H1 (cell line): ENCODE data around the gene GUCY2C. TPM values are rescaled to one million over a fixed set of nuclear protein-coding genes. Genes with fewer than 3 reads are reported as not detected.

Experiments used
- CTCF ChIA-PET: fragments of 300-600 bp; sonication (Branson Sonifier 250); formaldehyde crosslinking; loops from one replicate; lab custom pipeline; 2021; ENCODE audit not compliant: partially characterized antibody; lab: Charles Lee
- POLR2A ChIA-PET: fragments of 300-600 bp; sonication (Branson Sonifier 250); formaldehyde crosslinking; loops from one replicate; lab custom pipeline; 2021; ENCODE audit warnings: inconsistent platforms; ENCODE audit not compliant: partially characterized antibody; lab: Charles Lee
- DNase-seq, 2 experiments: peaks; one replicate each; pipeline versions ENCODE4 v3.0.0 to v3.0.0-alpha.2; 2010 to 2022; ENCODE audit warnings: low spot score in 2 of 2, low read depth in 1 of 2, mixed read lengths in 1 of 2
- FAIRE-seq: peaks from 2 replicates; lab custom pipeline; 2011; peaks lifted over from hg19 to GRCh38; lab: Jason Lieb, UNC
- H2AFZ ChIP-seq: 2 replicates; pipeline ENCODE4 v1.8.1; 2012; ENCODE audit warnings: low read length, inconsistent platforms
- H2AK5ac ChIP-seq: 2 replicates; pipeline ENCODE4 v1.6.1; 2013; ENCODE audit warnings: low read depth, low read length
- H2BK120ac ChIP-seq: replicated peaks from 2 replicates; pipeline ENCODE3; 2013; ENCODE audit warnings: low read depth, low read length, inconsistent platforms
- H2BK12ac ChIP-seq: 2 replicates; pipeline ENCODE4 v1.6.1; 2013; ENCODE audit warnings: low read depth, low read length
- H2BK15ac ChIP-seq: 2 replicates; pipeline ENCODE4 v1.6.1; 2013; ENCODE audit warnings: low read length
- H2BK20ac ChIP-seq: 2 replicates; pipeline ENCODE4 v1.6.1; 2013; ENCODE audit warnings: low read length
- H2BK5ac ChIP-seq: 2 replicates; pipeline ENCODE4 v1.6.1; 2013; ENCODE audit warnings: low read depth, low read length
- H3K14ac ChIP-seq: 2 replicates; pipeline ENCODE4 v1.6.1; 2013; ENCODE audit warnings: inconsistent platforms; ENCODE audit not compliant: insufficient read length
- H3K18ac ChIP-seq: 2 replicates; pipeline ENCODE4 v1.6.1; 2013; ENCODE audit warnings: low read length; ENCODE audit errors: extremely low read depth
- H3K23ac ChIP-seq: 2 replicates; pipeline ENCODE4 v1.6.1; 2013; ENCODE audit warnings: inconsistent platforms; ENCODE audit not compliant: insufficient read length
- H3K23me2 ChIP-seq: 2 replicates; pipeline ENCODE4 v1.6.1; 2013; ENCODE audit warnings: low read depth, low read length
- H3K27ac ChIP-seq: 2 replicates; pipeline ENCODE4 v1.6.1; 2011; ENCODE audit warnings: low read depth, low read length, inconsistent platforms
- H3K27me3 ChIP-seq, 4 experiments: replicated peaks in 1 of 4; 1 replicate in 1 of 4; 2 replicates in 3 of 4; pipeline versions ENCODE4 v1.6.1 to v1.8.1; 2011 to 2013; ENCODE audit warnings: low read length in 3 of 4, mild to moderate bottlenecking in 3 of 4, inconsistent platforms in 2 of 4, mixed read lengths in 2 of 4, moderate library complexity in 1 of 4; ENCODE audit not compliant: control insufficient read depth in 3 of 4, insufficient read depth in 3 of 4; ENCODE audit errors: extremely low read depth in 1 of 4
- H3K36me3 ChIP-seq, 4 experiments: 2 replicates each; pipeline versions ENCODE4 v1.6.1 to v1.8.1; 2011 to 2013; ENCODE audit warnings: mild to moderate bottlenecking in 4 of 4, low read length in 3 of 4, moderate library complexity in 2 of 4, control low read depth in 1 of 4, inconsistent platforms in 1 of 4; ENCODE audit not compliant: insufficient read depth in 4 of 4, control insufficient read depth in 2 of 4
- H3K4ac ChIP-seq: replicated peaks from 2 replicates; pipeline ENCODE3; 2013; ENCODE audit warnings: low read length, low read depth, mixed read lengths, inconsistent platforms; ENCODE audit not compliant: insufficient read length
- H3K4me1 ChIP-seq, 4 experiments: replicated peaks in 1 of 4; 1 replicate in 1 of 4; 2 replicates in 3 of 4; pipeline versions ENCODE4 v1.6.1 to v1.8.1; 2011 to 2013; ENCODE audit warnings: low read length in 3 of 4, inconsistent platforms in 2 of 4, mixed read lengths in 1 of 4; ENCODE audit not compliant: insufficient read depth in 4 of 4, control insufficient read depth in 3 of 4
- H3K4me2 ChIP-seq, 2 experiments: 2 replicates each; pipeline versions ENCODE4 v1.6.1 to v1.8.1; 2011 to 2013; ENCODE audit warnings: low read depth in 2 of 2, low read length in 2 of 2, control low read depth in 1 of 2, inconsistent platforms in 1 of 2, mild to moderate bottlenecking in 1 of 2; ENCODE audit not compliant: insufficient read depth in 1 of 2
- H3K4me3 ChIP-seq, 4 experiments: fragments of 200-600, 300-600 bp in 1 of 4; sonication (generic), shearing (Covaris generic), sonication (Bioruptor Twin) in 1 of 4; 2 replicates each; pipeline versions ENCODE4 v1.5.1 to v1.8.1; 2011 to 2016; ENCODE audit warnings: low read length in 4 of 4, low read depth in 3 of 4, control low read depth in 2 of 4, inconsistent platforms in 2 of 4, mild to moderate bottlenecking in 2 of 4, mixed read lengths in 1 of 4, moderate library complexity in 1 of 4; ENCODE audit not compliant: insufficient read depth in 2 of 4; ENCODE audit errors: extremely low read depth in 1 of 4
- H3K56ac ChIP-seq: replicated peaks from 2 replicates; pipeline ENCODE3; 2013; ENCODE audit warnings: low read depth, mild to moderate bottlenecking, mixed read lengths, low read length, inconsistent platforms; ENCODE audit not compliant: insufficient read length
- H3K79me1 ChIP-seq: 2 replicates; pipeline ENCODE4 v1.6.1; 2013; ENCODE audit warnings: low read depth, low read length, control low read depth
- H3K79me2 ChIP-seq, 2 experiments: 2 replicates each; pipeline versions ENCODE4 v1.6.1 to v1.8.1; 2012 to 2013; ENCODE audit warnings: low read length in 2 of 2, mild to moderate bottlenecking in 2 of 2, inconsistent platforms in 1 of 2; ENCODE audit not compliant: insufficient read depth in 2 of 2, control insufficient read depth in 1 of 2
- H3K9ac ChIP-seq, 4 experiments: replicated peaks in 1 of 4; 1 replicate in 1 of 4; 2 replicates in 3 of 4; pipeline versions ENCODE4 v1.6.1 to v1.8.1; 2011 to 2013; ENCODE audit warnings: low read depth in 3 of 4, low read length in 3 of 4, control low read depth in 2 of 4, mild to moderate bottlenecking in 2 of 4, moderate library complexity in 2 of 4, inconsistent platforms in 1 of 4; ENCODE audit errors: extremely low read depth in 1 of 4
- H3K9me3 ChIP-seq, 2 experiments: 2 replicates each; pipeline versions ENCODE4 v1.6.1 to v1.8.1; 2012 to 2013; ENCODE audit warnings: mild to moderate bottlenecking in 2 of 2, moderate library complexity in 2 of 2, control low read depth in 1 of 2, inconsistent platforms in 1 of 2, low read depth in 1 of 2, low read length in 1 of 2, mixed read lengths in 1 of 2; ENCODE audit not compliant: insufficient read depth in 2 of 2
- H4K20me1 ChIP-seq, 2 experiments: replicated peaks in 1 of 2; 2 replicates each; pipeline versions ENCODE3 to v1.8.1; 2011 to 2013; ENCODE audit warnings: inconsistent platforms in 2 of 2, low read length in 2 of 2, mild to moderate bottlenecking in 1 of 2; ENCODE audit not compliant: insufficient read depth in 2 of 2, control insufficient read depth in 1 of 2
- H4K5ac ChIP-seq: 2 replicates; pipeline ENCODE4 v1.6.1; 2013; ENCODE audit warnings: low read length, low read depth, mixed read lengths, inconsistent platforms; ENCODE audit not compliant: insufficient read length
- H4K8ac ChIP-seq: 2 replicates; pipeline ENCODE4 v1.8.0; 2013; ENCODE audit warnings: mild to moderate bottlenecking, moderate library complexity, low read length, inconsistent platforms; ENCODE audit not compliant: insufficient read depth; ENCODE audit errors: extremely low read depth
- H4K91ac ChIP-seq: replicated peaks from 2 replicates; pipeline ENCODE3; 2013; ENCODE audit warnings: low read length, mixed read lengths, inconsistent platforms; ENCODE audit not compliant: insufficient read length
- CTBP2 ChIP-seq: IDR thresholded peaks from 2 replicates; pipeline ENCODE4 v1.7.0; 2011; ENCODE audit warnings: borderline replicate concordance, mild to moderate bottlenecking, moderate library complexity, mixed read lengths, low read length; ENCODE audit not compliant: insufficient read depth, insufficient read length
- CTCF ChIP-seq, 3 experiments: IDR thresholded peaks; 1 replicate in 2 of 3; 2 replicates in 1 of 3; pipeline versions ENCODE4 v1.5.1 to v1.6.1; 2011; ENCODE audit warnings: low read length in 3 of 3, mild to moderate bottlenecking in 3 of 3, inconsistent platforms in 2 of 3, low read depth in 1 of 3, moderate library complexity in 1 of 3; ENCODE audit not compliant: insufficient read depth in 1 of 3; ENCODE audit errors: control extremely low read depth in 1 of 3
- KDM5A ChIP-seq: fragments of 200-600 bp; IDR thresholded peaks from 2 replicates; pipeline ENCODE4 v1.7.1; 2012; ENCODE audit warnings: mild to moderate bottlenecking, low read length, inconsistent platforms, mixed read lengths
- MAX ChIP-seq: IDR thresholded peaks from 2 replicates; pipeline ENCODE4 v1.6.1; 2012; ENCODE audit warnings: inconsistent platforms
- PHF8 ChIP-seq: fragments of 200-600 bp; sonication (generic); conservative IDR thresholded peaks from 2 replicates; pipeline ENCODE4 v1.7.1; 2012; ENCODE audit warnings: low read depth, mild to moderate bottlenecking, inconsistent platforms, low read length, moderate library complexity
- POLR2A ChIP-seq, 2 experiments: IDR thresholded peaks; 1 replicate in 1 of 2; 2 replicates in 1 of 2; pipeline ENCODE4 v1.6.1; 2011; ENCODE audit warnings: low read depth in 2 of 2, low read length in 2 of 2, mild to moderate bottlenecking in 2 of 2; ENCODE audit errors: control extremely low read depth in 1 of 2
- POLR2AphosphoS5 ChIP-seq: IDR thresholded peaks from 2 replicates; pipeline ENCODE4 v1.6.1; 2011; ENCODE audit warnings: low read depth, low read length
- RAD21 ChIP-seq, 2 experiments: IDR thresholded peaks in 1 of 2; conservative IDR thresholded peaks in 1 of 2; 2 replicates each; pipeline ENCODE4 v1.6.1; 2011; ENCODE audit warnings: low read depth in 2 of 2, low read length in 2 of 2, improper control_type of control experiment in 1 of 2, inconsistent platforms in 1 of 2, mild to moderate bottlenecking in 1 of 2, moderate library complexity in 1 of 2
- RFX5 ChIP-seq: IDR thresholded peaks from 2 replicates; pipeline ENCODE4 v1.6.1; 2011; ENCODE audit warnings: low read depth, low read length, improper control_type of control experiment, borderline replicate concordance
- SP2 ChIP-seq: IDR thresholded peaks from 2 replicates; pipeline ENCODE4 v1.6.1; 2012; ENCODE audit warnings: mild to moderate bottlenecking, low read length, inconsistent platforms
- ZNF274 ChIP-seq: IDR thresholded peaks from 2 replicates; pipeline ENCODE4 v1.7.0; 2012; ENCODE audit warnings: low read length, borderline replicate concordance; ENCODE audit errors: extremely low read depth
- WGBS, 2 experiments: shearing (Covaris generic) in 1 of 2; methylation state at CpG; one replicate each; pipeline versions ENCODE4 v1.1.6 to v1.1.7; 2013 to 2015; ENCODE audit warnings: low lambda C conversion rate in 2 of 2, mixed read lengths in 2 of 2, inconsistent platforms in 1 of 2, low coverage in 1 of 2, missing lambda C conversion rate in 1 of 2; ENCODE audit not compliant: insufficient replicate concordance in 2 of 2, insufficient coverage in 1 of 2, insufficient read length in 1 of 2; ENCODE audit errors: extremely low coverage in 1 of 2, missing lambda C conversion rate in 1 of 2; 5-methylcytosine and 5-hydroxymethylcytosine counted together
- polyA plus RNA-seq, 7 experiments: library from polyadenylated mRNA; depleted of rRNA in 3 of 7; stranded (reverse) in 5 of 7; unstranded in 2 of 7; fragments of >200 nt in 5 of 7; fragments of 200-250 nt in 2 of 7; gene quantifications; 1 replicate in 5 of 7; 2 replicates in 1 of 7; 4 replicates in 1 of 7; pipeline versions ENCODE4 v1.2.1 to v1.2.3, GENCODE V29; 2011 to 2013; ENCODE audit warnings: missing spikeins in 2 of 7, mixed read lengths in 2 of 7
- total RNA-seq: library from RNA; stranded (reverse); fragmentation: NEBNext Ultra II Directional; extraction: Animal tissue kit (Norgen Biotek cat#: 25700); gene quantifications from 2 replicates; pipeline ENCODE4 v1.2.1, GENCODE V29; 2021

GUCY2C gene
- total and polyA plus RNA-seq, 2 of the 8 experiments (the other 6 are each of a cell fraction or from before 2014, with no cell fraction given), result 1.9 to 3.2 TPM

GRCh38 chr12:14700935-14701334, 4.5 kb upstream of the GUCY2C start:
- Histone ChIP-seq H3K23me2 (no peaks in the 10 kb centered on the region), H2AK5ac (no peak overlapping the region), H2BK5ac (no peak overlapping the region), H2BK20ac (no peak overlapping the region), H4K20me1 (peaks cover 9 to 10% of the 10 kb centered on the region in 2 experiments), H3K4ac (no peak overlapping the region), H2BK120ac (no peak overlapping the region), H3K23ac (no peak overlapping the region), H3K79me2 (peaks cover 0 to 9% of the 10 kb centered on the region in 2 experiments; a peak in 2 of 4 replicates), H3K56ac (no peak overlapping the region), H3K9ac (no peak overlapping the region), H3K4me1 (peaks cover 0 to 4% (median 3%) of the 10 kb centered on the region in 4 experiments; a peak in 3 of 7 replicates), H4K91ac (no peak overlapping the region), H2BK15ac (no peak overlapping the region), H3K4me3 (no peak overlapping the region), H3K14ac (no peak overlapping the region), H3K36me3 (peaks cover 14 to 63% (median 43%) of the 10 kb centered on the region in 4 experiments; a peak in 7 of 8 replicates), H3K79me1 (no peaks in the 10 kb centered on the region; the same call in 1 of the 2 replicates), H3K4me2 (no peak overlapping the region), H2AFZ (no peak overlapping the region), H3K27ac (no peak overlapping the region), H3K27me3 (no peaks in the 10 kb centered on the region; a peak in 1 of 7 replicates), H2BK12ac (no peak overlapping the region), H3K9me3 (no peaks in the 10 kb centered on the region), H4K8ac (no peak overlapping the region), H3K18ac (no peak overlapping the region), H4K5ac (no peak overlapping the region)
- FAIRE-seq (no peak), DNase-seq (no peak)
- POLR2A ChIA-PET, result interaction anchor here (1.3 to 12.8 kb wide), 6 partner anchors 10 to 71 kb away, joined by 3 to 167 read pairs (median 62); a partner anchor contains a TSS
- TF ChIP-seq CTCF (IDR thresholded peaks at IDR 0.05; ENCODE audit: control extremely low read depth in 1 of 3, insufficient read depth in 1 of 3, low read depth in 1 of 3, low read length in 3 of 3) (no peak), KDM5A (no peak), MAX (0 out of 2 replicates have a peak, but pooled peaks have one; percentile 23), POLR2A (IDR thresholded peaks at IDR 0.05; ENCODE audit: control extremely low read depth in 1 of 2, low read depth in 2 of 2, low read length in 2 of 2) (peak; percentile 51 to 56), PHF8 (no peak), RFX5 (no peak), ZNF274 (no peak), POLR2AphosphoS5 (peak; percentile 50), CTBP2 (no peak), RAD21 (IDR thresholded peaks at IDR 0.05 in 1 of 2, conservative IDR thresholded peaks at IDR 0.05 in 1 of 2; ENCODE audit: low read depth in 2 of 2, low read length in 2 of 2) (no peak), SP2 (no peak)
- 87% methylated on average over 4 of the region's 4 CpGs; no CpG with 5 or more reads in 1 of the 2 experiments for WGBS, 2 experiments
- CTCF ChIA-PET, result no interaction called here
